Liver (tissue), 3 donors: ENCODE measurements around the gene CDH6.

ENCODE experiments used
- CTCF ChIP-seq: fragments of 150-350 bp; IDR thresholded peaks from 2 replicates; pipeline ENCODE4 v1.5.1; 2017; ENCODE audit warnings: improper control_type of control experiment, low read depth, low read length; ENCODE audit not compliant: missing input control
- EGR1 ChIP-seq, 2 donors: IDR thresholded peaks; 2 replicates each; pipeline ENCODE4 v1.6.1; 2016 to 2018; ENCODE audit warnings: antibody characterized with exemption in 2 of 2, low read depth in 2 of 2
- FOXA1 ChIP-seq: IDR thresholded peaks from 2 replicates; pipeline ENCODE4 v1.6.1; 2016; ENCODE audit warnings: antibody characterized with exemption
- GABPA ChIP-seq, 2 donors: IDR thresholded peaks in 1 of 2; conservative IDR thresholded peaks in 1 of 2; 2 replicates each; pipeline ENCODE4 v1.6.1; 2016; ENCODE audit warnings: antibody characterized with exemption in 2 of 2, mild to moderate bottlenecking in 1 of 2, moderate library complexity in 1 of 2
- JUND ChIP-seq, 2 donors: IDR thresholded peaks; 2 replicates each; pipeline ENCODE4 v1.6.1; 2016; ENCODE audit warnings: antibody characterized with exemption in 2 of 2
- MAX ChIP-seq: IDR thresholded peaks from 2 replicates; pipeline ENCODE4 v1.6.1; 2016; ENCODE audit warnings: antibody characterized with exemption
- RAD21 ChIP-seq, 2 donors: IDR thresholded peaks; 2 replicates each; pipeline ENCODE4 v1.6.1; 2016; ENCODE audit warnings: antibody characterized with exemption in 2 of 2, mild to moderate bottlenecking in 2 of 2
- RXRA ChIP-seq, 2 donors: IDR thresholded peaks; 2 replicates each; pipeline ENCODE4 v1.6.1; 2017 to 2018; ENCODE audit warnings: antibody characterized with exemption in 2 of 2, mild to moderate bottlenecking in 1 of 2
- SP1 ChIP-seq: IDR thresholded peaks from 2 replicates; pipeline ENCODE4 v1.6.1; 2018; ENCODE audit warnings: antibody characterized with exemption, mild to moderate bottlenecking
- TAF1 ChIP-seq: conservative IDR thresholded peaks from 2 replicates; pipeline ENCODE4 v1.6.1; 2016; ENCODE audit warnings: antibody characterized with exemption, mild to moderate bottlenecking
- YY1 ChIP-seq: IDR thresholded peaks from 2 replicates; pipeline ENCODE4 v1.6.1; 2016; ENCODE audit warnings: antibody characterized with exemption, mild to moderate bottlenecking
- ZBTB33 ChIP-seq: IDR thresholded peaks from 2 replicates; pipeline ENCODE4 v1.6.1; 2016; ENCODE audit warnings: antibody characterized with exemption
- TF ChIP-seq, protein P1 (sequence below): IDR thresholded peaks from 2 replicates; pipeline ENCODE4 v1.6.1; 2016; ENCODE audit warnings: antibody characterized with exemption
- TF ChIP-seq, protein P2 (sequence below): IDR thresholded peaks from 2 replicates; pipeline ENCODE4 v1.6.1; 2016; ENCODE audit warnings: antibody characterized with exemption, mild to moderate bottlenecking
- donor health status: healthy.
- donor health status: healthy.

GRCh38 chr5:31238497-31238896, 45.0 kb downstream of the CDH6 start:
- TF ChIP-seq CTCF, result no peak
- TF ChIP-seq, protein P1, sequence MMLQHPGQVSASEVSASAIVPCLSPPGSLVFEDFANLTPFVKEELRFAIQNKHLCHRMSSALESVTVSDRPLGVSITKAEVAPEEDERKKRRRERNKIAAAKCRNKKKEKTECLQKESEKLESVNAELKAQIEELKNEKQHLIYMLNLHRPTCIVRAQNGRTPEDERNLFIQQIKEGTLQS, result no peak
- no peak for TF ChIP-seq MAX
- no peak for TF ChIP-seq RAD21 (IDR thresholded peaks at IDR 0.05)
- TF ChIP-seq, protein P2, sequence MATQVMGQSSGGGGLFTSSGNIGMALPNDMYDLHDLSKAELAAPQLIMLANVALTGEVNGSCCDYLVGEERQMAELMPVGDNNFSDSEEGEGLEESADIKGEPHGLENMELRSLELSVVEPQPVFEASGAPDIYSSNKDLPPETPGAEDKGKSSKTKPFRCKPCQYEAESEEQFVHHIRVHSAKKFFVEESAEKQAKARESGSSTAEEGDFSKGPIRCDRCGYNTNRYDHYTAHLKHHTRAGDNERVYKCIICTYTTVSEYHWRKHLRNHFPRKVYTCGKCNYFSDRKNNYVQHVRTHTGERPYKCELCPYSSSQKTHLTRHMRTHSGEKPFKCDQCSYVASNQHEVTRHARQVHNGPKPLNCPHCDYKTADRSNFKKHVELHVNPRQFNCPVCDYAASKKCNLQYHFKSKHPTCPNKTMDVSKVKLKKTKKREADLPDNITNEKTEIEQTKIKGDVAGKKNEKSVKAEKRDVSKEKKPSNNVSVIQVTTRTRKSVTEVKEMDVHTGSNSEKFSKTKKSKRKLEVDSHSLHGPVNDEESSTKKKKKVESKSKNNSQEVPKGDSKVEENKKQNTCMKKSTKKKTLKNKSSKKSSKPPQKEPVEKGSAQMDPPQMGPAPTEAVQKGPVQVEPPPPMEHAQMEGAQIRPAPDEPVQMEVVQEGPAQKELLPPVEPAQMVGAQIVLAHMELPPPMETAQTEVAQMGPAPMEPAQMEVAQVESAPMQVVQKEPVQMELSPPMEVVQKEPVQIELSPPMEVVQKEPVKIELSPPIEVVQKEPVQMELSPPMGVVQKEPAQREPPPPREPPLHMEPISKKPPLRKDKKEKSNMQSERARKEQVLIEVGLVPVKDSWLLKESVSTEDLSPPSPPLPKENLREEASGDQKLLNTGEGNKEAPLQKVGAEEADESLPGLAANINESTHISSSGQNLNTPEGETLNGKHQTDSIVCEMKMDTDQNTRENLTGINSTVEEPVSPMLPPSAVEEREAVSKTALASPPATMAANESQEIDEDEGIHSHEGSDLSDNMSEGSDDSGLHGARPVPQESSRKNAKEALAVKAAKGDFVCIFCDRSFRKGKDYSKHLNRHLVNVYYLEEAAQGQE, result no peak
- TF ChIP-seq JUND (IDR thresholded peaks at IDR 0.05), result no peak
- no peak for TF ChIP-seq ZBTB33
- TF ChIP-seq GABPA (IDR thresholded peaks at IDR 0.05 in 1 of 2, conservative IDR thresholded peaks at IDR 0.05 in 1 of 2), result no peak
- TF ChIP-seq FOXA1, result no peak
- TF ChIP-seq TAF1, result no peak
- no peak for TF ChIP-seq RXRA (IDR thresholded peaks at IDR 0.05)
- TF ChIP-seq EGR1 (IDR thresholded peaks at IDR 0.05; ENCODE audit: low read depth in 2 of 2), result no peak
- no peak for TF ChIP-seq YY1
- TF ChIP-seq SP1, result no peak
